ENCODE data around the gene UGT1A7.

Gene UGT1A7

GRCh38 chr2:233799716-233800115 is 118.0 kb downstream of the UGT1A7 start:
- no peaks in the 10 kb centered on the region for H3K36me3 ChIP-seq (replicated peaks)
- in situ Hi-C loops (cut with HindIII; ENCODE audit: low pct_ligation_motif_present, low sequenced_read_pairs), result no loop called here
- H3K27ac ChIP-seq, result no peak overlapping the region
- no peak overlapping the region for H3K4me3 ChIP-seq (ENCODE audit: low read depth, low read length)
- no peak for TF ChIP-seq CTCF (IDR thresholded peaks at IDR 0.05; ENCODE audit: low read depth, low read length, missing control alignments)
- DNase-seq, result no peak
- H3K27me3 ChIP-seq (replicated peaks), result no peaks in the 10 kb centered on the region

DNA sequence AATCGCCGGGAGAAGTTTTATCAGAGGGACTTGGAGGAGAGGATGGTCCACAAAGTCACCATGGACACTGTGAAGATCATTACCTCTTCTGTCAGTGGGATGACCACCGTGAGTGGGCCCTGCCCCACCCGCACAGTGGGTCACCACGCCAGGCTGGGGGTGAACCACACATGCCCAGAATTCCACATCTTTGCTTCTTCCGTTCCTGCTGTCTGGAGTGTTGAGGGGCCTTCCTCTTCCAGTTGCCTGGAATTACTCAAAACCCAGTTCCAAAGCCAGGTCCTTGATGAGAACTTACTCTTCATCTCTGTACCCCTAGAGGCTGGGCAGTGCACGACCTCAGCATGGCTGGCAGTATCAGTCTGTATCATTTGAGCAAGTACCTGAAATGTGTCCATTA is 118.5 kb downstream of the UGT1A7 start:
- in situ Hi-C loops (cut with HindIII; ENCODE audit: low pct_ligation_motif_present, low sequenced_read_pairs), result no loop called here
- Histone ChIP-seq H3K27me3 (replicated peaks) (no peaks in the 10 kb centered on the region), H3K27ac (no peak overlapping the region), H3K36me3 (replicated peaks) (no peaks in the 10 kb centered on the region), H3K4me3 (ENCODE audit: low read depth, low read length) (no peak overlapping the region)
- TF ChIP-seq CTCF (IDR thresholded peaks at IDR 0.05; ENCODE audit: low read depth, low read length, missing control alignments), result no peak
- DNase-seq, result no peak

DNA sequence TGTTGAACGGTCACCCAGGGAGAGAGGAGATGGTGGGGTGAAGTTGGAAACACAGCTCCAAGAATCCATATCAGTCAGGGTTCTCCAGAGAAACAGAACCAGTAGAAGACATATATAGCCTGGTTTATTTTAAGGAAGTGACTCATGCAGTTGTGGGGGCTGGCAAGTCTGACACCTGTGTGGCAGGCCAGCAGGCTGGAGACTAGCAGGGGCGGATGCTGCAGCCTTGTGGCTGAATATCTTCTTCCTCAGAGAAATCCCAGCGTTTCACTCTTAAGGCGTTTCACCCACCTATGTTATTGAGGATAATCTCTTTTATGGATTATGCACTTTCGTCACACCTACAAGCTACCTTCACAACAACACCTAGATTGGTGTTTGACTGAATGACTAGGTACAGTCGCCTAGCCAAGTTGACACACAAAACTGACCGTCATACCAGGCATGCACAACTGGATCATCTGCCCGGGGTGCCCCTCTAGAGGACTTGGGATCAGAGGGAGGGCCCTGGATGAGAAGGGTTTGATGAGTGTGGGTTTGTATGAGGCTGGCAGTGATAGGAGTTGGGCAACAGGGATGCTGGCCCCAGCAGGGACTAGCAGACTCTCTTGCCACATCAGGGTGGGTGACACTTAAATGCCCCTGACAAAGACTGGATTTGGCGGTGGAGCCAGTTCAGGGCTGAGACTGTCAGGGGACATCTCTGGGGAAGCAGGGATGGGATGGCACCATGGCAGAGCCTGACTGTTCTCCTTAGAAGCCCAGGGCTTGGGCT is 119.8 kb downstream of the UGT1A7 start:
- no peak for DNase-seq
- in situ Hi-C loops (cut with HindIII; ENCODE audit: low pct_ligation_motif_present, low sequenced_read_pairs), result no loop called here
- no peak for TF ChIP-seq CTCF (IDR thresholded peaks at IDR 0.05; ENCODE audit: low read depth, low read length, missing control alignments)

DNA sequence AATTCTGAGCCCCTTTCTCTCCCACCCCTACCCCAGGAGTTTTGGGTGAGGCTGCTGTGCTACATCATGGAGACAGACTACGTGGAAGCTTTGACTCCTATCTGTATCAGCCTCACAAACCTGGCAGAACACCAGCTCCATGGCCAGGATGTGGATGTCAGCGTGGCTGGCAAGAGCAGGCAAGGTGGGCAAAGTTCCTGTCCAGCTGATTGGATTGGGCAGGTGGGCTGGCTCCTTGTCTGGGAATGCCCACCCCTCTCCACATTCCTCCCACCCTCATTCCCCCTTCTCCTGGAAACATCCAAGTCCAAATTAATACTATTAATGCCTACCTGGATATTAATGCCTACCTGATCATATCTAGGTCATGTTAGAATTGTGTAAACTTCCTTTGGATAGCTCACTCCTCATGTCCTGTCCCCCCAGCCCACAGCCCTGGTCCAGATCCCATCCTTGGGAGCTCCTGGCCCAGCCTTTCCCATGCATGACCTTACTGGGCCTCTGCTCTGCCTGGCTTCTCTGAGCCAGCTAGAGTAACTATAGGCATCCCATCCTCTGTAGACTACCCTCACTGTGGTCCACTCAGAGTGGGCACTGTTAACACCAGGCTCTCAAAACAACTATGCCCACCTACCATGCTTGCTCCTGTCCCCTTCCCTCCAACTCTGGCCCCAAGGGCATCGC is 120.6 kb downstream of the UGT1A7 start:
- no peak for TF ChIP-seq CTCF (IDR thresholded peaks at IDR 0.05; ENCODE audit: low read depth, low read length, missing control alignments)
- in situ Hi-C loops (cut with HindIII; ENCODE audit: low pct_ligation_motif_present, low sequenced_read_pairs), result no loop called here
- Histone ChIP-seq H3K4me3 (ENCODE audit: low read depth, low read length) (no peak overlapping the region), H3K27ac (no peak overlapping the region), H3K27me3 (replicated peaks) (no peaks in the 10 kb centered on the region), H3K36me3 (replicated peaks) (no peaks in the 10 kb centered on the region)
- no peak for DNase-seq

More for the DNA sequence above, 119.8 kb downstream of the UGT1A7 start:
- H3K27ac ChIP-seq, result no peak overlapping the region
- H3K4me3 ChIP-seq (ENCODE audit: low read depth, low read length), result no peak overlapping the region
- no peaks in the 10 kb centered on the region for H3K36me3 ChIP-seq (replicated peaks)
- H3K27me3 ChIP-seq (replicated peaks), result no peaks in the 10 kb centered on the region

- Histone ChIP-seq H3K36me3 (replicated peaks) (no peaks in the 10 kb centered on the region), H3K27ac (no peak overlapping the region), H3K27me3 (replicated peaks) (no peaks in the 10 kb centered on the region), H3K4me3 (ENCODE audit: low read depth, low read length) (no peak overlapping the region)
- TF ChIP-seq CTCF (IDR thresholded peaks at IDR 0.05; ENCODE audit: low read depth, low read length, missing control alignments), result no peak
- no peak for DNase-seq
- in situ Hi-C loops (cut with HindIII; ENCODE audit: low pct_ligation_motif_present, low sequenced_read_pairs), result no loop called here
Measured at GRCh38 chr2:233803292-233803911, 121.7 kb downstream of the UGT1A7 start.
